K562 (cell line): Measurements from ENCODE around the gene ADM2. TPM values are rescaled to one million over a fixed set of nuclear protein-coding genes. Genes with fewer than 3 reads are reported as not detected.

Source experiments
- ATAC-seq: fragments of 200-7000 bp; cut with Tn5 transposase; 3 replicates; pipeline ENCODE4 v1.9.1; 2020; ENCODE audit warnings: moderate library complexity
- BruUV-seq: library from RNA; stranded (reverse); fragments of 400-500 nt; replicated peaks from 2 replicates; lab custom pipeline; 2021; lab: Mats Ljungman, UMichigan
- CTCF ChIA-PET: fragments of 300-600 bp; formaldehyde crosslinking; extraction: SDS; loops from one replicate; lab custom pipeline; 2021; ENCODE audit warnings: low intra/inter-chr PET ratio; lab: Yijun Ruan, JAX
- POLR2A ChIA-PET: fragments of 300-600, 350-650 bp; sonication (Branson Sonifier 250); formaldehyde crosslinking; extraction: SDS; loops from one replicate; lab custom pipeline; 2021; ENCODE audit warnings: antibody characterized with exemption, inconsistent platforms; lab: Yijun Ruan, JAX
- DNase-seq, 4 experiments: peaks; one replicate each; pipeline versions ENCODE4 v3.0.0 to v3.0.0-alpha.2; 2011 to 2018; ENCODE audit warnings: low spot score in 3 of 4, mixed read lengths in 3 of 4; ENCODE audit errors: extremely low read depth in 1 of 4
- FAIRE-seq: peaks from 2 replicates; lab custom pipeline; 2011; peaks lifted over from hg19 to GRCh38; lab: Jason Lieb, UNC
- H2AFZ ChIP-seq: 2 replicates; pipeline ENCODE4 v1.6.0; 2011; ENCODE audit warnings: low read depth, low read length, control low read depth, inconsistent platforms
- H3K27ac ChIP-seq: fragments of 200-600 bp; 3 replicates; pipeline ENCODE4 v1.8.0; 2011; ENCODE audit warnings: low read depth, mild to moderate bottlenecking, control low read depth, inconsistent platforms, low read length, moderate library complexity, mixed read lengths; ENCODE audit errors: extremely low read depth
- H3K27me3 ChIP-seq, 2 experiments: fragments of 300-600 bp in 1 of 2; 2 replicates in 1 of 2; 3 replicates in 1 of 2; pipeline versions ENCODE4 v1.6.0 to v1.8.0; 2011; ENCODE audit warnings: inconsistent platforms in 2 of 2, low read length in 2 of 2, mild to moderate bottlenecking in 1 of 2, mixed read lengths in 1 of 2, moderate library complexity in 1 of 2; ENCODE audit not compliant: control insufficient read depth in 2 of 2, insufficient read depth in 2 of 2
- H3K36me3 ChIP-seq: fragments of 300-600 bp; 3 replicates; pipeline ENCODE4 v1.8.0; 2011; ENCODE audit warnings: mild to moderate bottlenecking, low read length, inconsistent platforms; ENCODE audit not compliant: control insufficient read depth, insufficient read depth
- H3K4me1 ChIP-seq, 2 experiments: fragments of 200-600 bp in 1 of 2; replicated peaks in 1 of 2; 2 replicates in 1 of 2; 3 replicates in 1 of 2; pipeline versions ENCODE4 v1.5.1 to v1.8.0; 2011; ENCODE audit warnings: inconsistent platforms in 2 of 2, low read length in 2 of 2, mild to moderate bottlenecking in 1 of 2, mixed read lengths in 1 of 2, moderate library complexity in 1 of 2; ENCODE audit not compliant: control insufficient read depth in 2 of 2, insufficient read depth in 2 of 2
- H3K4me2 ChIP-seq: 2 replicates; pipeline ENCODE4 v1.6.1; 2011; ENCODE audit warnings: low read length, control low read depth, inconsistent platforms, mixed read lengths; ENCODE audit not compliant: insufficient read depth
- H3K4me3 ChIP-seq: fragments of 200-600 bp; sonication (generic), shearing (Covaris generic); 2 replicates; pipeline ENCODE4 v1.5.1; 2016; ENCODE audit warnings: control low read depth, inconsistent platforms
- H3K79me2 ChIP-seq: fragments of 200-600 bp; 3 replicates; pipeline ENCODE4 v1.8.0; 2011; ENCODE audit warnings: low read length, inconsistent platforms; ENCODE audit not compliant: control insufficient read depth, insufficient read depth
- H3K9ac ChIP-seq, 2 experiments: 2 replicates each; pipeline versions ENCODE4 v1.6.0 to v1.6.1; 2011; ENCODE audit warnings: low read depth in 2 of 2, low read length in 2 of 2, control low read depth in 1 of 2, inconsistent platforms in 1 of 2, mild to moderate bottlenecking in 1 of 2, mixed read lengths in 1 of 2; ENCODE audit not compliant: insufficient read depth in 1 of 2
- H3K9me1 ChIP-seq: one replicate; pipeline ENCODE4 v1.6.0; 2011; ENCODE audit warnings: inconsistent platforms, mild to moderate bottlenecking, low read length, moderate library complexity; ENCODE audit not compliant: control insufficient read depth, insufficient read depth
- H3K9me3 ChIP-seq: replicated peaks from 2 replicates; pipeline ENCODE4 v1.5.1; 2011; ENCODE audit warnings: low read depth, low read length, inconsistent platforms; ENCODE audit not compliant: control insufficient read depth, insufficient read depth
- H4K20me1 ChIP-seq: replicated peaks from 2 replicates; pipeline ENCODE4 v1.6.1; 2011; ENCODE audit warnings: low read length, inconsistent platforms, mixed read lengths; ENCODE audit not compliant: control insufficient read depth, insufficient read depth
- GABPB1 ChIP-seq: sonication (generic); formaldehyde crosslinking; IDR thresholded peaks from 2 replicates; pipeline ENCODE4 v1.8.0; 2022; ENCODE audit warnings: mild to moderate bottlenecking, missing genetic modification reagents
- POLR2G ChIP-seq: fragments of 200-400 bp; formaldehyde crosslinking; IDR thresholded peaks from 2 replicates; pipeline ENCODE4 v1.6.1; 2017; ENCODE audit warnings: low read depth, mild to moderate bottlenecking, antibody characterized with exemption, low read length, moderate library complexity
- WGBS: fragments of 100-300 bp; shearing (Covaris generic); methylation state at CpG from one replicate; pipeline ENCODE4 v1.1.6; 2016; ENCODE audit warnings: low coverage, mixed read lengths; ENCODE audit not compliant: insufficient coverage; ENCODE audit errors: missing lambda C conversion rate; 5-methylcytosine and 5-hydroxymethylcytosine counted together
- in situ Hi-C: fragments of 300-500 bp; cut with MboI; formaldehyde crosslinking; loops from 4 replicates; pipeline ENCODE4 v1.15.0; 2018; ENCODE audit warnings: inconsistent platforms, mixed read lengths
- intact Hi-C: fragments of 100-400 bp; cut with micrococcal nuclease; formaldehyde crosslinking; loops from 2 replicates; pipeline ENCODE4 v1.14.2; 2022
- polyA plus RNA-seq, 8 experiments: library from polyadenylated mRNA; depleted of rRNA in 4 of 8; stranded (reverse) in 5 of 8; unstranded in 3 of 8; fragments of >200 nt; fragmentation: Nextera tagmentation in 2 of 8; fragmentation: Illumina TruSeq in 1 of 8; extraction: Ambion mirVana in 2 of 8; extraction: Trizol in 1 of 8; gene quantifications; 2 replicates each; pipeline versions ENCODE4 v1.2.1 to v1.2.3, GENCODE V29; 2011 to 2014; ENCODE audit warnings: inconsistent platforms in 1 of 8, missing spikeins in 1 of 8
- total RNA-seq, 7 experiments: library from RNA; depleted of rRNA in 6 of 7; stranded (reverse); fragments of >200 nt in 6 of 7; fragmentation: Illumina TruSeq in 2 of 7; extraction: Trizol in 2 of 7; gene quantifications; 2 replicates each; pipeline versions ENCODE4 v1.2.1 to v1.2.3, GENCODE V29; 2011 to 2021; ENCODE audit warnings: low replicate concordance in 1 of 7
- TF ChIP-seq, protein P1 (sequence below), 3 experiments: IDR thresholded peaks in 2 of 3; conservative IDR thresholded peaks in 1 of 3; 2 replicates each; pipeline ENCODE4 v1.5.1; 2011 to 2012; ENCODE audit warnings: low read length in 3 of 3, mild to moderate bottlenecking in 3 of 3, control low read depth in 2 of 3, improper control_type of control experiment in 1 of 3, inconsistent platforms in 1 of 3, low read depth in 1 of 3, mixed read lengths in 1 of 3, moderate library complexity in 1 of 3; ENCODE audit not compliant: insufficient read depth in 2 of 3

The ADM2 gene
- total and polyA plus RNA-seq, 9 of the 15 experiments (the other 6 are each of a cell fraction or from before 2014, with no cell fraction given) = 0.11 to 5.1 (median 0.38) TPM

DNA sequence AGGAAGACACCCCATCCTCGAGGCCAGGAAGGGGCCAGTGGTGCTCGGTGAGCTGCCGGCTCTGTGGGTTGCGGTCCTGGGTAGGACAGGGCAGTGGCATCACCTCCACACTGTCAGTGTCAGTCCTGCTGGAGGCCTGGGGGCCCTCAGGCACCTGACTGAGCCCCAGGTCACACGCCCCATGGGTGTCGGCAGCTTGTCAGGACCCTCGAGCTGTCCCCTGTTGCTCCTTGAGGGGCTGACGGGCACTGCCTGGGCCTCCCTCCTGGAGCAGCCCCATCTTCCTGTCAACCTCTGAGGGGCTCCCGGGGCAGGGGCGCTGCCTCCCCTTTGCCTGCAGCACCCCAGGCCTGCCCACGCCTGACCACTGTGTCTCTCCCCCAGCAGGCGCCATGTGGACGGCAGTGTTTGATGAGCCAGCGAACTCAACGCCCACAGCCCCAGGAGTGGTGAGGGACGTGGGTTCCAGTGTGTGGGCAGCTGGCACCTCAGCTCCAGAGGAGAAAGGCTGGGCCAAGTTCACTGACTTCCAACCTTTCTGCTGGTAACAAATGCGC is 42.0 kb upstream of the ADM2 start:
- WGBS = 90% methylated on average over 7 of the region's 17 CpGs
- H3K36me3 ChIP-seq = peaks cover 61% of the 10 kb centered on the region; the same call in 1 of the 3 replicates
- DNase-seq = no peak
- H2AFZ ChIP-seq = no peak overlapping the region
- H3K9ac ChIP-seq = no peak overlapping the region
- H3K9me1 ChIP-seq = no peaks in the 10 kb centered on the region
- no peak for ATAC-seq
- no TSS peak for BruUV-seq
- intact Hi-C loops = no loop called here
- peaks cover 0 to 17% of the 10 kb centered on the region in 2 experiments; a peak in 2 of 5 replicates for H3K4me1 ChIP-seq
- TF ChIP-seq POLR2G = peak; percentile 46; the same call in 1 of the 2 replicates
- TF ChIP-seq GABPB1 (CRISPR knock-in tag) = no peak
- TF ChIP-seq, protein P1, sequence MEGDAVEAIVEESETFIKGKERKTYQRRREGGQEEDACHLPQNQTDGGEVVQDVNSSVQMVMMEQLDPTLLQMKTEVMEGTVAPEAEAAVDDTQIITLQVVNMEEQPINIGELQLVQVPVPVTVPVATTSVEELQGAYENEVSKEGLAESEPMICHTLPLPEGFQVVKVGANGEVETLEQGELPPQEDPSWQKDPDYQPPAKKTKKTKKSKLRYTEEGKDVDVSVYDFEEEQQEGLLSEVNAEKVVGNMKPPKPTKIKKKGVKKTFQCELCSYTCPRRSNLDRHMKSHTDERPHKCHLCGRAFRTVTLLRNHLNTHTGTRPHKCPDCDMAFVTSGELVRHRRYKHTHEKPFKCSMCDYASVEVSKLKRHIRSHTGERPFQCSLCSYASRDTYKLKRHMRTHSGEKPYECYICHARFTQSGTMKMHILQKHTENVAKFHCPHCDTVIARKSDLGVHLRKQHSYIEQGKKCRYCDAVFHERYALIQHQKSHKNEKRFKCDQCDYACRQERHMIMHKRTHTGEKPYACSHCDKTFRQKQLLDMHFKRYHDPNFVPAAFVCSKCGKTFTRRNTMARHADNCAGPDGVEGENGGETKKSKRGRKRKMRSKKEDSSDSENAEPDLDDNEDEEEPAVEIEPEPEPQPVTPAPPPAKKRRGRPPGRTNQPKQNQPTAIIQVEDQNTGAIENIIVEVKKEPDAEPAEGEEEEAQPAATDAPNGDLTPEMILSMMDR (IDR thresholded peaks at IDR 0.05 in 2 of 3, conservative IDR thresholded peaks at IDR 0.05 in 1 of 3; ENCODE audit: insufficient read depth in 2 of 3, low read depth in 1 of 3, low read length in 3 of 3) = no peak
- ChIA-PET CTCF (no interaction called here), POLR2A (interaction anchor here (0.6 to 1.7 kb wide), 2 partner anchors 11 to 625 kb away, joined by 3 to 5 read pairs; no protein-coding TSS in a partner anchor)
- no peak overlapping the region for H3K4me2 ChIP-seq
- in situ Hi-C loops = no loop called here
- H3K9me3 ChIP-seq = no peaks in the 10 kb centered on the region
- no peaks in the 10 kb centered on the region for H4K20me1 ChIP-seq
- H3K79me2 ChIP-seq = no peaks in the 10 kb centered on the region
- no peak for FAIRE-seq
- no peak overlapping the region for H3K27ac ChIP-seq
- H3K4me3 ChIP-seq = no peak overlapping the region
- no peaks in the 10 kb centered on the region for H3K27me3 ChIP-seq
